AG04449 (cell line): ENCODE results near the gene SPATA18.
"Not testable (repeated sequence)": the region's sequence is repeated elsewhere in the genome, so short reads cannot be mapped to it uniquely, and the experiment has no call there.

Source experiments
- CTCF ChIA-PET: fragments of 350-600 bp; formaldehyde crosslinking; extraction: SDS; loops from one replicate; lab custom pipeline; 2021; ENCODE audit warnings: antibody characterized with exemption; lab: Yijun Ruan, JAX
- POLR2A ChIA-PET: fragments of 400-600, 350-600 bp; formaldehyde crosslinking; extraction: SDS; loops from one replicate; lab custom pipeline; 2020; ENCODE audit warnings: antibody characterized with exemption, inconsistent platforms; lab: Yijun Ruan, JAX
- DNase-seq: peaks from one replicate; pipeline ENCODE4 v3.0.0-alpha.2; 2010; ENCODE audit warnings: low read depth, low spot score
- H3K4me3 ChIP-seq: 2 replicates; pipeline ENCODE4 v1.5.1; 2011; ENCODE audit warnings: low read depth, mild to moderate bottlenecking, control low read depth, low read length
- CTCF ChIP-seq: IDR thresholded peaks from one replicate; pipeline ENCODE4 v1.5.1; 2011; ENCODE audit warnings: mild to moderate bottlenecking, moderate library complexity, low read length, control low read depth, inconsistent platforms; ENCODE audit not compliant: insufficient read depth; ENCODE audit errors: missing control alignments

Gene SPATA18

GRCh38 chr4:52079659-52080058 is 28.6 kb downstream of the SPATA18 start:
- ChIA-PET POLR2A (no interaction called here), CTCF (no interaction called here)
- TF ChIP-seq CTCF, result no peak
- H3K4me3 ChIP-seq, result no peak overlapping the region
- DNase-seq, result no peak

- ChIA-PET POLR2A (no interaction called here), CTCF (interaction anchor here (0.9 kb wide), 1 partner anchor 15 kb away, joined by 3 read pairs; no protein-coding TSS in a partner anchor)
- TF ChIP-seq CTCF, result no peak
- DNase-seq, result no peak
- H3K4me3 ChIP-seq, result no peak overlapping the region
Measured at GRCh38 chr4:52081216-52081615, 30.1 kb downstream of the SPATA18 start.

- H3K4me3 ChIP-seq, CTCF ChIA-PET, POLR2A ChIA-PET, DNase-seq: not testable (repeated sequence)
Measured at GRCh38 chr4:52086425-52086824, 35.3 kb downstream of the SPATA18 start.

GRCh38 chr4:52091801-52092200 is 40.7 kb downstream of the SPATA18 start:
- ChIA-PET POLR2A (no interaction called here), CTCF (no interaction called here)
- TF ChIP-seq CTCF, result no peak
- no peak overlapping the region for H3K4me3 ChIP-seq
- DNase-seq, result no peak

- ChIA-PET CTCF (no interaction called here), POLR2A (no interaction called here)
- no peak overlapping the region for H3K4me3 ChIP-seq
- no peak for DNase-seq
- no peak for TF ChIP-seq CTCF
Measured at GRCh38 chr4:52093466-52093865, 42.4 kb downstream of the SPATA18 start.

- no peak overlapping the region for H3K4me3 ChIP-seq
- ChIA-PET CTCF (no interaction called here), POLR2A (no interaction called here)
- no peak for TF ChIP-seq CTCF
- no peak for DNase-seq
Measured at GRCh38 chr4:52094376-52095145, 43.5 kb downstream of the SPATA18 start.

GRCh38 chr4:52095374-52095773 is 44.3 kb downstream of the SPATA18 start:
- TF ChIP-seq CTCF, result no peak
- CTCF ChIA-PET, result interaction anchor here (1.1 kb wide), 1 partner anchor 14 kb away, joined by 3 read pairs; no protein-coding TSS in a partner anchor
- no peak overlapping the region for H3K4me3 ChIP-seq
- POLR2A ChIA-PET, result no interaction called here
- no peak for DNase-seq
